GM19452 (cell line): ENCODE results near the gene PSME1.

Experiments
- ATAC-seq: cut with Tn5 transposase; IDR thresholded peaks from one replicate; pipeline ENCODE4 v1.9.1; 2021; ENCODE audit not compliant: unreplicated experiment

PSME1 gene

DNA sequence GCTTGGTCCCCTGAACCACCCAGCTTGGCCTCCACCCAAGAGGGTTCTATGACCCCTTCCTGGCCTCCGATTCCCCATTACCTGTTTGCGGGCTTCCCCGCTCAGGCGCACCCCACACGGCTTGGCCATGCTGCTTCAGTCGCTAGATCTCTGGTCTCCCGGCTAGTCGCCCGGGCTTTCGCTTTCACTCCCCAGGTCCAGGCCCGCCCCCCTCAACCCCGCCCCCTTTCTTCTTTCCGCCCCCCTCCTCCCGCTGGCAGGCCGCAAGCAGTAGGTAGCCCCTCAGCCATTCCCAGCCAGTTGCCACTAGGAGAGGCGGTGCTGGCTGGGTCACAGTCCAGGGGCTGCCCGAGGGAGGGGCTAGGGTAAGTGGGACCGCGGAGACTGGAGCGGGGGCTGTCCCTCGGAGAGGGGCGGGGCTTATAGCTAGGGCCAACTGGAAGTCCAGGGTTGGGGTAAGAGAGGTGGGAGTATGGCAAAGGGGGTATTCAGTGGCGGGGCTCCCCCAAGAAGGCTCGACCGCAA lies 10.5 kb downstream of the PSME1 start, which contains the start of gene PSME2:
Gene PSME2, minus strand, starts transcription at position 158 of the 525 bp plus-strand sequence. Its CDS starts 29 bp downstream, at position 129.
- ATAC-seq, result peak; percentile 56

DNA sequence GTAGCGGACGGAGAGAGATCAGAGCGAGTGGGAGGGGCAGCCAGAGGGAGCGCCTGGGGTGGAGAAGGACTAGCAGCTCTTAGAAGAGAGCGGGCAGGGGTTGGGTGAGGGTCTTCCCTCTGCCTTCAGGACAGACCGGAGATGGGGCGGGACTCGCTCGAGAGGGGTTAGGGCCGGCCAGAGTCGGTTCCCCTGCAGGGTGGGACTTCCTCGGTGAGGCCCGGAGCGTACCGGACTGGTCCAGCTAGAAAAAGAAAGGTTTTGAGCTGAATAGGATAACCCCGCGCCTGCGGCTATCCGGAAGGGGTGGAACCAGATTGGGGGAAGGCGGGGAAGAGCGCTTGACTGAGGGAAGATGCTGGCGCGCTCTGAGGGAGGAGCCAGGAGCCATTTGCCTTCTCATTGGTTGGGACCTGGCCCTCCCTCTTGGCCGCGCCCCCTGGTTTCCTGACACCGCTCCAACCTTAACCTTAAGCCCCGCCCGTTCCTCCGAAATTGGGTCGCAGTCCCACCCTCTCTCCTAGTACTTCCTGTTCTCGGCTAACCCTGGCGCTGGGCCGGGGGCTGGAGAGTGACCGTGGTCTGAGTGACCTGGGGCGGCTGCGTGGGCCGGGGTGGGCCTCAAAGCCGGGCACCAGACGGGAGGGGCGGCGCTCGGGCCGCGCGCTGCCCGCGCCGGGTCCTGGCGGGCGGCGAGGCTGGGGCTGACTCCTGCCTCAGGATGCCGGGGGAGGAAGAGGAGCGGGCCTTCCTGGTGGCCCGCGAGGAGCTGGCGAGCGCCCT lies 11.2 kb downstream of the PSME1 start, which contains the start of gene RNF31:
Gene RNF31, plus strand, starts transcription at position 521 of the 783 bp plus-strand sequence. Its CDS starts 201 bp downstream, at position 722.
- peak; percentile 78 for ATAC-seq

DNA sequence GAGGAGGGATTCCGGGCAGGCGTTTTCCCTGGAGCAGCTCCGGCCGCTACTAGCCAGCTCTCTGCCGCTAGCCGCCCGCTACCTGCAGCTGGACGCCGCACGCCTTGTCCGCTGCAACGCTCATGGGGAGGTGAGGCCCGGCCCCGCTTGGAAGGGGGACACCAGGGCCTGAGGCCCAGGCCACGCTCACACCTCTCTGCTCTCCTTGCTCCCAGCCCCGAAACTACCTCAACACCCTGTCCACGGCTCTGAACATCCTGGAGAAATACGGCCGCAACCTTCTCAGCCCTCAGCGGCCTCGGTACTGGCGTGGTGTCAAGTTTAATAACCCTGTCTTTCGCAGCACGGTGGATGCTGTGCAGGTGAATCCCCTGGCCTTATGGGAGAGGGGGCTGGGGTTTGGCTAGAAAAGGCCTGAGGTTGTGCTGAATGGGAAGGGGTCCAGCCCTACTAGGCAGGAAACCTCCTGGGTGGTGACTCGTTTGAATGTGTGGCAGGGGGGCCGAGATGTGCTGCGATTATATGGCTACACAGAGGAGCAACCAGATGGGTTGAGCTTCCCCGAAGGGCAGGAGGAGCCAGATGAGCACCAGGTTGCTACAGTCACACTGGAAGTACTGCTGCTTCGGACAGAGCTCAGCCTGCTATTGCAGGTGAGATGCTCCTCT lies 11.9 kb downstream of the PSME1 start:
- ATAC-seq, result no peak

DNA sequence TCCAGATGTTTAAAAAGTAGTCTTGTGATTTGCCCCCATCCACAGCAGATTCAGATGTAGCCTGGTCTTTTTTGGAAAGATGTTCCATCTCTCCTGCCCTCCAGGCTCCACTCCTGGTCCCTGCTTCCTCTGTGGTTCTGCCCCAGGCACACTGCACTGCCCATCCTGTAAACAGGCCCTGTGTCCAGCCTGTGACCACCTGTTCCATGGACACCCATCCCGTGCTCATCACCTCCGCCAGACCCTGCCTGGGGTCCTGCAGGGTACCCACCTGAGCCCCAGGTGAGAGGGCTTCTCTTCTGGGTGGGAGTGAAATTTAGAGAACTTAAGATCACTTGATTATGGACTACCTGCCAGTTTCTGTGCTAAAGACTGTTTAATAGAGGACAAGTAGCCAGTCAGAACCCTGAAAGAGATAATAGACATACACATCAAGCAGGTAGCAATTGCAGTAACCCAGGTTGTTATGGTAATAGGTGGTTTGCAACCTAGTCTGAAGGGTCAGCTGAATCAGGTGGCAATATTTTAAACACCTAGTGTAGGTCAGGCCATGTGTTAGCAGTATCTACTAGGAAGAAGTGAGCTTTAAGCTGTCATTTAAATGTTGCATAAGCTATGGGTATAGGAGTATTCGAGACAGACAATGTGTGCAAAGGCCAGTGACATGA lies 13.4 kb downstream of the PSME1 start:
- no peak for ATAC-seq

DNA sequence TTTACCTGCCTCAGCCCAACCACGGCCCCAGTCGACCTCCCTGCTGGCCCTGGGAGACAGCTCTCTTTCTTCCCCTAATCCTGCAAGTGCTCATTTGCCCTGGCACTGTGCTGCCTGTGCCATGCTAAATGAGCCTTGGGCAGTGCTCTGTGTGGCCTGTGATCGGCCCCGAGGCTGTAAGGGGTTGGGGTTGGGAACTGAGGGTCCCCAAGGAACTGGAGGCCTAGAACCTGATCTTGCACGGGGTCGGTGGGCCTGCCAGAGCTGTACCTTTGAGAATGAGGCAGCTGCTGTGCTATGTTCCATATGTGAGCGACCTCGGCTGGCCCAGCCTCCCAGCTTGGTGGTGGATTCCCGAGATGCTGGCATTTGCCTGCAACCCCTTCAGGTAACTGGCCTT lies 14.1 kb downstream of the PSME1 start:
- no peak for ATAC-seq

DNA sequence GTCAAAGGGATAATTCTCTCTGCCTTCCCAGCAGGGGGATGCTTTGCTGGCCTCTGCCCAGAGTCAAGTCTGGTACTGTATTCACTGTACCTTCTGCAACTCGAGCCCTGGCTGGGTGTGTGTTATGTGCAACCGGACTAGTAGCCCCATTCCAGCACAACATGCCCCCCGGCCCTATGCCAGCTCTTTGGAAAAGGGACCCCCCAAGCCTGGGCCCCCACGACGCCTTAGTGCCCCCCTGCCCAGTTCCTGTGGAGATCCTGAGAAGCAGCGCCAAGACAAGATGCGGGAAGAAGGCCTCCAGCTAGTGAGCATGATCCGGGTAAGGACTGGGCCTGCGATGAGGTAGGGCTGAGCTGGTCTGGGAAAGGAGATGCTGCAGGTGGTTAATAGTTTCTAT lies 14.6 kb downstream of the PSME1 start:
- ATAC-seq, result no peak

DNA sequence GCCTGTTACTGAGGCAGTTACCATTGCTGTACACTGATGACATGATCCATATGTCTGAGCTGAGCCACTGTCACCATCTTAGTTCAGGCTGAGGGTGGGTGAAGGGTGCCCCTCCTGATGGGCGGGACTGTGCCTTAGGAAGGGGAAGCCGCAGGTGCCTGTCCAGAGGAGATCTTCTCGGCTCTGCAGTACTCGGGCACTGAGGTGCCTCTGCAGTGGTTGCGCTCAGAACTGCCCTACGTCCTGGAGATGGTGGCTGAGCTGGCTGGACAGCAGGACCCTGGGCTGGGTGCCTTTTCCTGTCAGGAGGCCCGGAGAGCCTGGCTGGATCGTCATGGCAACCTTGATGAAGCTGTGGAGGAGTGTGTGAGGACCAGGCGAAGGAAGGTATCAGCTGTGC lies 15.0 kb downstream of the PSME1 start:
- no peak for ATAC-seq

DNA sequence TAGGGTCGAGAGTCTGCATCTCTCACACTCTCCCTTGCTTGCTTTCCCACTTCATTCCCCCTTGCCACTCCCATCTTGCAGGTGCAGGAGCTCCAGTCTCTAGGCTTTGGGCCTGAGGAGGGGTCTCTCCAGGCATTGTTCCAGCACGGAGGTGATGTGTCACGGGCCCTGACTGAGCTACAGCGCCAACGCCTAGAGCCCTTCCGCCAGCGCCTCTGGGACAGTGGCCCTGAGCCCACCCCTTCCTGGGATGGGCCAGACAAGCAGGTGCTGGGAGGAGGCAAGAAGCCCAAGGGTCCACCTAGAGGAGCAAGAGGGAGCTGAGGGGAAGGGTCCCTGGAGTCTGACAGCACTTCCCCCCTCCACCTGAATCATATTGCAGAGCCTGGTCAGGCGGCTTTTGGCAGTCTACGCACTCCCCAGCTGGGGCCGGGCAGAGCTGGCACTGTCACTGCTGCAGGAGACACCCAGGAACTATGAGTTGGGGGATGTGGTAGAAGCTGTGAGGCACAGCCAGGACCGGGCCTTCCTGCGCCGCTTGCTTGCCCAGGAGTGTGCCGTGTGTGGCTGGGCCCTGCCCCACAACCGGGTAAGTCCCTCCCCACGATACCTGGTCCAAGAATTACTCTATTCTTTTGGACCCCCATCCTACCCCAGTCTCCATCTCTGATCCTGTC lies 15.5 kb downstream of the PSME1 start:
- no peak for ATAC-seq

DNA sequence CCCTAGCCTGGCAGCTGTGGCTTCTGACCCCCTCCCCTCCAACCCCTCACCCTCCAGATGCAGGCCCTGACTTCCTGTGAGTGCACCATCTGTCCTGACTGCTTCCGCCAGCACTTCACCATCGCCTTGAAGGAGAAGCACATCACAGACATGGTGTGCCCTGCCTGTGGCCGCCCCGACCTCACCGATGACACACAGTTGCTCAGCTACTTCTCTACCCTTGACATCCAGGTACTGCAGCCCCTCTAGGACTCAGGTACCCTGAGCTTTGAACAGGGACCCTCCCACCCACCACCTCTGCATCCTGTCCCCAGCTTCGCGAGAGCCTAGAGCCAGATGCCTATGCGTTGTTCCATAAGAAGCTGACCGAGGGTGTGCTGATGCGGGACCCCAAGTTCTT lies 19.1 kb downstream of the PSME1 start:
- no peak for ATAC-seq

DNA sequence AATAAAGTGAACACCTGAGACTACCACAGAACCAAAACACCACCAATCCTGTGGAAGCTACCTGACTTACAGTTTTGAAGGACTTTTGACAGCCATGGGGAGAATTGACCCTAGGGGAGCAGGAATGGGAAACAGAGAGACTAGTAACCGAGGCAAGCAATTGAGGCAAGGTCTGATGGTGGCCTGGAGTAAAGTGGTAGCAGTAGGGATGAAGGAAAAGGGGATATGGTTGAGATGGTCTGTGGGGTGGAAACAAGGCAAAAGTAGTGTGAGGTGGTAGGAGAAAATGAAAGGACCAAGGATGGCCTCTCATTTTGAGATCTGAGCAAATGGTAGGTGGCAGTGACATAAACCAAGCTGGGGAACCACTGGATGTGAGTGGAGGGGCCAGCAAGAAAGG lies 20.8 kb downstream of the PSME1 start:
- no peak for ATAC-seq

DNA sequence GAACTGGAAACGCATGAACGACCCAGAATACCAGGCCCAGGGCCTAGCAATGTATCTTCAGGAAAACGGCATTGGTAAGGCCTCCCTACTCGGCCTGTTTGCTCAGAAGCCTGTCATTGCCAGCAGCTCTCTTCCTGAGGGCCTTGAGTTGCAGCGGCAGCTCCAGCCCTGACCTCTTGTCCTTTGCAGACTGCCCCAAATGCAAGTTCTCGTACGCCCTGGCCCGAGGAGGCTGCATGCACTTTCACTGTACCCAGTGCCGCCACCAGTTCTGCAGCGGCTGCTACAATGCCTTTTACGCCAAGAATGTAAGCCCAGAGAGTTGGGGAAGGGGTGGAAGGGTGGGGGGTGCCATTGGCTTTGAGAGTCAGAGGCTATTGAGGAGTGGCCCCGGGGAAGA lies 21.3 kb downstream of the PSME1 start:
- no peak for ATAC-seq

DNA sequence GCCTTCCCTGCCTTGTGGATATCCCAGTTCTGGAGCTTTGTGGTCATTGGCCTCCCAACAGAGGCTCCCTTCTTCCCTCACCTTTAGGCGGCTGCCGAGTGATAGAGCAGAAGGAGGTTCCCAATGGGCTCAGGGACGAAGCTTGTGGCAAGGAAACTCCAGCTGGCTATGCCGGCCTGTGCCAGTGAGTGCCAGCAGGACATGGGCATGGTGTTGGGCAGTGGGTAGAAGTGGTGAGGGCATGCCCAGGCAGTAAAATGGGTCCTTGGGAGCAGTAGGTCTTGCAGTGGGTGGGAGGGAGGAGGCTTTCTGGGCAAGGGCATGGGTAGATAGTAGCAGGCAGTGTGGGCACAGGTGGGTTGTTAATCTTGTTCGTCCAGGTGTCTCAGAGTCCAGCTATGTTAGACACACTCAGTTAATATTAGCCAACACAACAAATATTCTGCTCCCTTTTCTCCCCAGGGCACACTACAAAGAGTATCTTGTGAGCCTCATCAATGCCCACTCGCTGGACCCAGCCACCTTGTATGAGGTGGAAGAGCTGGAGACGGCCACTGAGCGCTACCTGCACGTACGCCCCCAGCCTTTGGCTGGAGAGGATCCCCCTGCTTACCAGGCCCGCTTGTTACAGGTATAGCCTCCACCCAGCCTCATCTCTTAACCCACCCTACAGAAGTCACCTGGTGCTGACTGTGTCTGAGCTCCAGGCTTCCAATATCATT lies 23.9 kb downstream of the PSME1 start:
- no peak for ATAC-seq

DNA sequence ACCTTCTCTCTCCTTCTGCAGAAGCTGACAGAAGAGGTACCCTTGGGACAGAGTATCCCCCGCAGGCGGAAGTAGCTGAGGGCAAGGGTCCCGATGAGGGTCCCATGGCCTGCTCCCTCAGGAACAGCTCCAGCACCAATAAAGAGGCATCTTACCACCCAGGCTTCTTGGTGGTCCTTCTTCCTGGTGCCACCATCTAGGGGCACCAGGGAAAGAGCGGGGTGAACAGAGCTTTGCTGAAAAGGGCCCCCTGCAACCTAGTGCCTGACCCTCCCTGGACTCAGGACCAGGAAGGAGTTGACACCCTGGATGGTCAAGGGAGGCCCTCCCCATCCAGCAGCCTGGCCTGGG lies 24.5 kb downstream of the PSME1 start:
- ATAC-seq, result no peak

DNA sequence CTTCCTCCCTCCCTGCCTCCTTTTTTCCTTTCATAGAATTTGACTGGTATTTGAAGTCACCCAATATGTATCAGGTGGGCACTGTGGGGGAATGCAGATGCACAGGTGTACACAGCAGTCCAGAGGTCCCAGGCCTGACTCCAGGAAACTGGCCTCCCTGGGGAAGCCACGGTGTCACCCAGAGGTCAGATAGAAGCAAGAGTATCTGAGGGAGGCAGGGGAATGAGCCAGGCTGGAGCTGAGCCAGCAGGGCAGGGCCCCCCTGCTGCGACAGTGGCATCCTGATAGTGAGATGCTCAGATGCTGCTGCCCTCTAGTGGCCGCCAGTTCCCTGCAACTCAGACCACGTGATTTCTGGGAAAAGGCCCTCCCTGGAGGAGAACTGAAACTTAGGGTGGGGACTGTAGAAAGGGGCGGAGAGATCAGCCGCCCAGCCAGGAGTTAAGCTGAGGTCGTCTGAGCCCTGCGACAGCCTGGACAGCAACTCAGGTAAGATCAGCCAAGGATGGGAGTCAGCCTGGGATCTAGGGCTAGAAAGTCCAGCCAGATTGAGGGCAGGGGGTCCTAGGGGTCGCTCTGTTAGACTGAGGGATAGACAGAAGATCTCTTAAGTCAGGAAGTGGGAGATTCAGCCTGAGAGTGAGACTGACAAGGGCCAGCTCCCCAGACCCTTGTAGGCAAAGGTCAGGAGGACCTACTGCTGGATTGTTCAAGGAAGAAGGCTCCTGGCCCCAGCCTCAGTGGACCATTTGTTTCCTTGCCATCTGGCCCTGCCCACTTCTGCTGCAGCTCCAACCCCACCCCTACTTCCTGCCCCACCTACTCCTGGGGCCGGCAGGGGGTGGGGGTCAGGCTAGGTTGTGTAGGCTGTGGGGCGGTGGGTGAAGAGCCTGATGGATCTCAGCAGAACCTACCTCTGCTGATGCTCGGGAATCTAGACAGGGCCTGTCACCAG lies 25.1 kb downstream of the PSME1 start, which contains the start of gene IRF9:
Gene IRF9, plus strand, starts transcription at position 416 of the 955 bp plus-strand sequence. CDS start 880 bp downstream, outside the sequence.
- ATAC-seq, result peak; percentile 81

DNA sequence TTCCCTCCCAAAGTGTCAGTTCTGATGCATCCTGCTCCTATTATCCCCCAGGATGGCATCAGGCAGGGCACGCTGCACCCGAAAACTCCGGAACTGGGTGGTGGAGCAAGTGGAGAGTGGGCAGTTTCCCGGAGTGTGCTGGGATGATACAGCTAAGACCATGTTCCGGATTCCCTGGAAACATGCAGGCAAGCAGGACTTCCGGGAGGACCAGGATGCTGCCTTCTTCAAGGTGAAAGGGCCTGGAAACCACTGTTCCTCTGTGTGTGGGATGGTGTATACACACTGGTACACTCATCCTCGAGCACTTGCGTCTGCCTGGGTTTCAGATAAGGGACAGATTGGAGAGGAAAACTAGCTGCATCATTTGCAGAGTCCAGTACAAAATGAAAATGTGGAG lies 26.1 kb downstream of the PSME1 start:
- ATAC-seq, result no peak

DNA sequence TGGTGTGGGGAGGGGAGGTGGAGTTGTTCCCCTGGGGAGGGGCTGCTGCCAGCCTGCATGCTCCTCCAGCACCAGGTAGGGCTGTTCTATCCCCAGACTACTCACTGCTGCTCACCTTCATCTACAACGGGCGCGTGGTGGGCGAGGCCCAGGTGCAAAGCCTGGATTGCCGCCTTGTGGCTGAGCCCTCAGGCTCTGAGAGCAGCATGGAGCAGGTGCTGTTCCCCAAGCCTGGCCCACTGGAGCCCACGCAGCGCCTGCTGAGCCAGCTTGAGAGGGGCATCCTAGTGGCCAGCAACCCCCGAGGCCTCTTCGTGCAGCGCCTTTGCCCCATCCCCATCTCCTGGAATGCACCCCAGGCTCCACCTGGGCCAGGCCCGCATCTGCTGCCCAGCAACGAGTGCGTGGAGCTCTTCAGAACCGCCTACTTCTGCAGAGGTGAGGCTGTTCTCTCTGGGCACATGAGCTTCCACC lies 28.6 kb downstream of the PSME1 start:
- no peak for ATAC-seq

DNA sequence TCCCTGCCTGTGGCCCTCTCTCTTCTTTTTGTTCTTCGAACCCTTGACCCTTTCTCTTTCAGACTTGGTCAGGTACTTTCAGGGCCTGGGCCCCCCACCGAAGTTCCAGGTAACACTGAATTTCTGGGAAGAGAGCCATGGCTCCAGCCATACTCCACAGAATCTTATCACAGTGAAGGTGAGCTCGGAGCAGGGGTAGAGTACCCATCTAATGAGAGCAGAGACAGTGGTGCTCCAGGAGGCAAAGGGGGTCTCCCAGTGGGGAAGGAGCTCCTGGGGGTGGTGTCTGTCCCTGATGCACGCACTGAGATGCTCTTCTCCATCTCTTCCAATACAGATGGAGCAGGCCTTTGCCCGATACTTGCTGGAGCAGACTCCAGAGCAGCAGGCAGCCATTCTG lies 29.8 kb downstream of the PSME1 start:
- no peak for ATAC-seq

DNA sequence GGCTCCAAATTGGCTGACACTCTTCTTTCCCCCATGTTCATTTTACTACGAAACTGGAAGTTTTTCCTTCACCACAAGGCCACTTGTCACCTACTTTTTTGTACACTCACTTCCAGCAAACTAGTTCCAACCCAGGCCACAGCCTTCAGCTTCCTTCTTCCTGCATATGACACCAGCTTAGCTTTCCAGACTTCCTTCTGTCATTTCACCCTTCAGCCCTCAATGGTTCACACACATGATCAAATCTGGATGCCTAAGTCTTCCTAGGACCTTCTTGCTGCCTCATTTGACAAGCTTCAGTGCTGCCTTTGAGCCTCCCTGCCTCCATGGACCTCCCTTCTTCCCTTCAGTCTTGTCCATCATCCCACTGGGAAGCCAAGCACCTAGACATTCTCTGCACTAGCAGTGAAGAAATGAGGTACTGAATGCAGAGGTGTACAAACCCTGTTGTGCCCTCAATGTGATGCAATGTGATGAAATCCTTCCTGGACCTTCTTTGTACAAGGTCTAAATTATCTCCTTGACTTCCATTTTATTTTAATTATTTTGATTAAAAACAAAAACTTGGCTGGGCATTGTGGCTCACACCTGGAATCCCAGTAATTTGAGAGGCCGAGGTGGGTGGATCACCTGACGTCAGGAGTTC lies 31.6 kb downstream of the PSME1 start:
- ATAC-seq, result no peak
